Suprapubic skin (tissue), 4 donors: ENCODE data around the gene C4BPB.

Experiments
- CTCF ChIP-seq, 2 donors: fragments of 200-600 bp in 1 of 2; fragments of 450-650 bp in 1 of 2; sonication (generic) in 1 of 2; IDR thresholded peaks; one replicate each; pipeline ENCODE4 v1.5.1; 2016 to 2019; ENCODE audit warnings: antibody characterized with exemption in 2 of 2, mild to moderate bottlenecking in 1 of 2, moderate library complexity in 1 of 2
- EP300 ChIP-seq: sonication (generic); formaldehyde crosslinking; IDR thresholded peaks from one replicate; pipeline ENCODE4 v1.6.1; 2017; ENCODE audit warnings: antibody characterized with exemption
- POLR2A ChIP-seq, 2 donors: fragments of 450-650 bp; IDR thresholded peaks; one replicate each; pipeline ENCODE4 v1.6.1; 2017; ENCODE audit warnings: antibody characterized with exemption in 2 of 2, mild to moderate bottlenecking in 2 of 2, moderate library complexity in 2 of 2
- POLR2AphosphoS5 ChIP-seq, 3 donors: sonication (generic); formaldehyde crosslinking; IDR thresholded peaks; one replicate each; pipeline ENCODE4 v1.6.1; 2017; ENCODE audit warnings: antibody characterized with exemption in 3 of 3

GRCh38 chr1:207039380-207040180 lies 49.1 kb upstream of the C4BPB start:
- TF ChIP-seq POLR2AphosphoS5 (IDR thresholded peaks at IDR 0.05) (no peak), CTCF (IDR thresholded peaks at IDR 0.05) (no peak), POLR2A (IDR thresholded peaks at IDR 0.05) (no peak), EP300 (no peak)
